HL-60/S4 (cell line): Measurements from ENCODE around the gene HAUS3.

Experiments used
- in situ Hi-C: fragments of 300-500 bp; cut with MboI; formaldehyde crosslinking; loops from 2 replicates; pipeline ENCODE4 v1.14.3; 2022; ENCODE audit warnings: low sequenced_read_pairs

HAUS3 gene

DNA sequence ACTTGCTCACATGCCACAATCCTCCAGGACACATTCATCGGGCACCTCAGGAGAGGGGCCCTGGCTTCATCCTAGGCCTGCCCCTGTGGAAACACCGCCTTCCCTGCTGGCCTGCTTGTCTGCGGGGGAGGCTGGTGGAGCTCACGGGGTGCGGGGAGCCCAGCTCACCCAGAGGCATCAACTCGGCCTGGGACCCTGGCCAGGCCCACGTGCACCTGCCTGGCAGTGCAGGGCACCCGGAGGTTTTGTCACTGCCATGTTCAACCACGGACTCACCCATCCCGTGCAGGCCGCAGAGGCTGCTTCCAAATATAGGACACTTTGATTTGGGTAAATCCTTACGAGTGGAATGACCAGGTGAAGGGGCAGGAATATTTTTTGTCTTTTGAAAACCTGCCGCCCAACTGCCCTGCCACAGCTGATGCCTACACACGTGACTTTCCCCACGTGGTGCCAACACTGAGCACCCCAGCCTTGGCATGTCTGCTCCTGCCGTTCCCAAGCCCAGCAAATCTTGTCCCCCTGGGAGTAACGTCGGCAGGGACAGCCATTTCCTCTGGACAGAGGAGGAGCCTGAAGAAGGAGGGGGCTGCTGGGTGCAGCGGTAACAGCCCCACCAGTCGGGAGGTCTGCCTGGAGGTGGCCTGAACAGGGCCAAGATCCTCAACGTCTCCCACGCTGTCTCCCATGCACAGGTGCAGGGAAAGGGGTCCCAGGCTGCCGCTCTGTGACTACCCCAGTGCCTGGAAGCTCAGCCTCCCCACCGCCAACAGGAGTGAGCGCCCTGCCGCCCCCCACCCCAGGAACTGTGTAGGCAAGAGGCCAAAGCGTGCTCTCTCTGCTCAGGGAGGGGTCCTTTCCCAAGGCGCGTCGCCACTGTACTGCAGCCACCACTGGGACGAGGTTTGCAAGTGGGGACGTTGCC is 11.5 kb upstream of the HAUS3 start:
- in situ Hi-C loops: no loop called here

DNA sequence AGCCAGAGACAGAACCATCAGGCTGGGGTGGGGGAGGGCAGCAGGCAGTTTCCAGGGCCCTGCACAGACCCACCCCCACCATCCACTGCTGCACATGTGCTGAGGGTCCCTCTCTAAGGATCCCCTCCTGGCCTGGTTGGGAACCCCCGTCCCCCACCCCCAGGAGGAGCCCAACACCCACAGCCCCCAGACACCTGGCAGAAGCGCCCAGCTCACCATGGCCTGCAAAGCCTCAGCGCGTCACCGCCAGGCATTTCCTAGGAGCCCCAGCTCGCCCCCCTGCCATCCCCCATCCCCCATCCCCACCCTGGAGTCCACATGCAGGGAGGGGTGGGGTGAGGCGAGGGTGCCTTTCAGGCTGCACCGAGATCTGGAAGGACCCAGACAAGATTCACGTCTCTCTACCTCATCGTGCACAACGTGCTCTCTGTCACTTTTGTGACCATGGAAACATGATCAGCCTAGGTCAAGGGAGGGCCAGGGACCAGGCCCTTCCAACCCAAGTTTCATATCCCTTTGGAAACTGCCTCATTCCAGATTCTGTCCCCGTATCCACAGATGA is 10.7 kb upstream of the HAUS3 start:
- in situ Hi-C loops: no loop called here

DNA sequence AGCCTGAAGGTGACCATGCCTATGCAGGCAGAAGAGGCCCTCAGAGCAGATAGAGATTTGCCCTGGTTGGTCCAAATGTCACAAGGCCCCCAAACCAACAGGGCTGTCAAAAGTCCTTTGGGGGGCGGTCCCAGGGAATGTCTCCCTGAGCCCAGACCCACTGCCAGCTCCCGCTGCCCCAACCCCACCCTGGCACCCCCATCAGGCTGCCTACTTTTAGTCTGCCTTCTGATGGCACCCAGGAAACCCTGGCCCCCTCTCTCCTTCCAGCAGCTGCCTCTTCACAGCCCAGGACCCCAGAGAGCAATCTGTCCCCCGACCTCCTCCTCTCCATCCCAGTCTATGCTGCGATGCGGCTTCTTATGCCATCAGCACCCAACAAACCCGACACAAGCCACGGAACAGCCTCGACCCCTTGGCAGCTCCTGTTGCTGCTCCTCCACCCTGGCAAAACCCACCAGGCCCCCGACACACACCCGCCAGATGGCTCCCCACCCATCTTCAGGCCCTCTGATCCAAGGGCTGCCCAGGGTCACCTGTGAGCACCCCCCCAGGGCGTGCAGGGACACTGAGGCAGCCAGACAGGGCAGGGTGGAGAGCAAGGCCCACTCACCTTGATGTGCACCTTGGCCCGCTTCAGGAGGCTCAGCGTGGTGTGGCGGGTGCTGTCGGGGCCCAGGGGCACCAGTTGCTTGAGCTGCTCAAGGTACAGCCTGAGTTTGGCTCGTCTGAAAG is 10.0 kb upstream of the HAUS3 start:
- in situ Hi-C loops: no loop called here

DNA sequence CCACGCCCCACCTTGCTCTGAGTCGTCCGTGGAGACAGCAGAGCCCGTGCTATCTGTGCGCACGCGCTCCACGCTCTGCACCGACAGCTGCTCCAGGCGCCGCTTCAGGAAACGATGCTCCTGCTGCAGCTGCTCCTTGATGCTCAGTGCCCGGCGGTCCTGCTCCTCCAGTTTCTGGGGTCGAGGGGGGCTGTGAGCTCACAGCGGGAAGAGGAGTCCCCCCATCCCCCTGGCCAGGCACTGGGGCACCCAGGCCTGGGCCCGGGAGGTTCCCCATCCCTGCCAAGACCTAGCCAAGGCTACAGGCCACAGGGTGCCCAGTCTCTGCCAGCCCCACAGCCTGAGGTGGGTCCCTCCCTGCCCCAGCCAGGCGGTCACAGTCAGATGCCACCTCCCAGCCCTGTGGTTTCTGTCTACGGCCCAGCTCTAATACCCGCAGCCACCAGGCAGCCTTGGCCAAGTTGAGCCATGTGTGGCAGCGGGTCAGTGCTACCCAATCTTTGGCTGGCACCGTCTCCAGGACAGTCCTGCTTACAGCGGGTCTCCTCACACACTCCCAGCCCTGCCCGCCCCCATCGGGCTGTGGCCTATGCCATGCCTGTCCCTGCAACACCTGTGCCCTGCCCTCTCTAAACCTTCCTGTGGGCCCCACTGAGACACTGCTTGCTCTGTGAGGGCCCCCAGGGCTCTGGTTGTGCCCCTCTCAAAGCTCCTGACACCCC is 9.3 kb upstream of the HAUS3 start:
- in situ Hi-C loops: no loop called here

DNA sequence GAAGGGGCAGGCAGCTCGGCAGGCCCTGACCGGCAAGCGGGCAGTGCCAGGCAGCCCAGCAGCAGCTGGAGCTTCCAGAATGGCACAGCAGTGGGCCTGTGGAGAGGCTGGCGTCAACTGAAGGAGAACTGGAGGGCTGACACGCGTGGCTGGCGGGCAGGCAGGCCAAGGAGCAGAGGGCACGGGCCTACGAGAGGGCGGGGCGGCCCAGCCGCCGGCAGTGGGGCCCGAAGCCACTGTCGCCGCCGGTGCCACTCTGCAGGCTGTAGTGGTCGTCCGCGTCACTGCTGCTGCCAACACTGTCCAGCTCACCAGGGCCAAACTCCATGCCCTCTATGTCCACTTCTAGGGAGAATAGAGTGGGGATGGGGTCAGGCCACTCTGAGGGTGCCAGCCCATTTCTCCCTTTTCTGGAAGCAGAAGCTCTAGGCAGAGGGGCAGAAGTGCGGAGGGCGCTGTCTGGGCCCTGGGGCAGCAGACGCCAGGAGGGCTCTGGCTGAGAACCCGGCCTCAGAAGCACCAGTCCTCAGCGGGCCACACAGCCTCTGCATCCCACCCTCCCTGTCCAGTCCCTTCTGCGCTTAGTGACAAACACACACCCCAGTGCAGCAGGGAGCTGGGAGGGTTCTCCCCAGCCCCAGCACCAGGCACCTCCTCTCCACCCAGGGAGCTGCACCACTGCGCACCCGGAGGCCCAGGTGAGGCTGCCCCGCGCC is 8.6 kb upstream of the HAUS3 start:
- in situ Hi-C loops: no loop called here

DNA sequence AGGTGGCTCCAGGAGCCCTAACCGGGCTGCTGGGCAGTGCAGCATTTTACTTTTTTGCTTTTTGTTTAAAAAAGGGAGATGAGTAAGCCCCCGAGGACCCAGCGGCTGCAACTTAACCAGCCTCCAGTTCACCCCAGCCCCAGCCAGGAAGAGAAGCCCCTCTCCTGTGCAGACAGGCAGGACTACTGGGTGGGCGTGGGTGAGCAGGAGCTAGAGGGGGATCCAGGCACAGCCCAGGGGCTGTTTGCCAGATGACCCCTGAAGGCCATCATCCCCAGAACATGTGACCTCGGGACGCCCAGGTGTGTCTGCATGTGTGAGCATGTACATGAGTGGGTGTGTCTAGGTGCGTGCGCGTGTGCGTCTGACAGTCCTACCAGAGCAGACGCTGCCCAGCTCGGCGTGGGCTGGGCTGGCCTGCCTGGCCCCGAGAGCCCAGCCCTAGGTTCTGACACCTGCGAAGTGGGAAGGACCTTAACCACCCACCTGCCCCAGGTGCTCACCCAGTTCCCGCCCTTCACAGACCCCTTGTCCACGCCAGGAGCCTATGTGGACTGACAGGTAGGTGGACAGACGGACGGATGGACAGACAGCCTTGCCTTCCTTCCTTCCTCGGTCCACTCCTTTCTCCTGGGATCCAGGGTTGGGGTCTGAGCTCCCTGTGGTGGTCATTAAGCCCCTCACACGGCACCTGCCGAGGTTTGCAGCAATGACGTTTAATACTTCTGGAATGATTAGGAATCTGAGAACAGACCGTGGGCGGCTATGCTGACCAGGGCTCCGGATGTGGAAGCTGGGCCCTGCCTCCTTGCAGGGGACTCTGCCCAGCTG is 7.8 kb upstream of the HAUS3 start:
- in situ Hi-C loops: no loop called here

DNA sequence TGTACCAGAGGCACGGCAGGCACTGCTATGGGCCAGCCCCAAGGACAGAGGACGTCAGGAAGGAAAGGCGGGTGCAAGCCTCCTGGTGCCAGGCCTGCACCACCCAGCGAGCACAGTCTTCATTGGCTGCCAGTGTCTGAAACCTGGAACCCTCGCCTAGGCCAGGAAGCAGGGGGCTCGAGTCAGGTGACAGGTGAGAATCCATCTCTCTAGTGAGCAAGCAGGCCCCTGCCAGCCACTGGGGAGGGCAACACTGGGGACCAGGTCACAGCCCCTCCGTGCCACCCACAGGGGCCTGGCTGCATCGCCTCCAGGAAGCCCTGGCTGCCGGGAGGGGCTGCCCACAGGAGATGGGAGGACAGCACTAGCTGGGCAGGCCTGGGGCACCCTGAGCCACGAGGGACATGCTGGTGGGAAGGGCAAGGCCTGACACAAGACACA is 6.9 kb upstream of the HAUS3 start:
- in situ Hi-C loops: no loop called here

DNA sequence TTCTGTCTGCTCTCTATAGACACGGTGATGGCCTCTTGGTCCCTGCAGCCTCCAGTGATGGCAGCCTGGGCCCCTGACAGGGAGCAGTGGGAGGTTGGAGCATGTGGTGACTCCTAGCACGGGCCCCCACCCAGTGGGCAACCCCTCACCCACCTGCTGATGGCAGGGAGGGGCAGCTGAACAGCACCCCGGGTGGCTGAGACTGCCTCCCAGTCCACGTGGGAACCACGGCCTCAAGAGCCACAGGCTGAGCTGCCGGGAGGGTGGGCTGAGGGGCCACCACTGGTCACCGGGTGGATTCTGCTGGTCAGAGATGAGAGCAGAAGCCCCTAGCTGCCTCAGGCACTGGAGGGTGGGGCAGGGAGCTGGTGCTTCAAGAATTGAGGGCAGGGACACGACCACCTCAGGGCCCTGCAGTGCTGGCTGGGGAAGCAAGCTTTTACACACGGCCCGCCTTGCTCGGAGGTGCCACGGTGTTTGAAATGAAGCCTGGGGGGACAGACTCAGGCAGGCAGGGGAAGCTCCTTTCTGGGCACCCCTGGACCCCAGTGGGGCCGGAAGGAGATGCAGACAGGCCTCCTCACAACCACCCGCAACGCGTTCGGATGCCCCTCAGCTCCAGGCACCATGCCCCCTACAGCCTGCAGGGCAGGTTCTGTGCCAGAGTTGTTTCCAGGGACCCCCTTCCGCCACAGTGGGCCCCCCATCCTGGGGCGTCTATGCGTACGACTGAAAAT is 6.3 kb upstream of the HAUS3 start:
- in situ Hi-C loops: no loop called here

DNA sequence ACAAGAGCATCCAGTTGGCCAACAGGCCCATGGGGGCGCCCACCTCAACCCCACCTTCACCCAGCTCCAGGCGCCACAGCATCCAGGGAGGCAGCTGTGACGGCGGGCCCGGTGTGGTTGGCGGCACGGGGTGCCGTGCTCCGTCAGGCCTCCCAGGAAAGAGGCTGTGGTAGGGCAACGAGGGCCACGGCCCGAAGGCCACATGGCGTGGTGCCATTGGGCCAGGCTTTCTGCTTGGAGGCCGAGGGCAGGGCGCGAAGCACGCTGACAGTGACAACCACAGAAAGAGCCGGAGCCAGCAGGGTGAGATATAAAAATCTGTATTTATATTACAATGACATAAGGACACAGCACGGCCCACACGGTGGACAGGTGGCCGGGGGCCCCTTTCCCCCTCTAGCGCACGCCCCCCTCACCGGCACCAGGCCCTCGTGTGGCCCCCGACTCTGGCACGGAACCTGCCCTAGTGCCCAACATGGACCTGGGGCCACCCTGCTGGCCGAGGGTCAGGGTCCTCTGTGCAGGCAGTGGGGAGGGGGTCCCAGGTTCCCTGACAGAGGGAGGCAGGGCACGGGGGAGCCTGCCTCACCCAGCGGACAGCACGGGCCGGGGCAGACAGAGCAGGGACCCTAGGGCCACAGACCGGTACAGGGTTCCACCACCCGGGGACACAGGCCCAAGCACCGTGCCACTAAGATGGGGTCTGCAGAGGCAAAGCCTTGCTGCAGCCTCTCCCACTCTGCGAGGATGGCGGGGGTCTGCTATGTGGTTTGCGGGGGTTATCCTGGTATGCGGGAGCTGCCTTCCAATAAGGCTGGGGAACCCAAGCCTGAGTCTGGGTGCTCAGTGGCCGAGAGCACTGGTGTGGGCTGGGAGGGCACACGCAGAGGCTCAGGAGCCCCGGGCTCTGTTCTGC is 5.5 kb upstream of the HAUS3 start:
- in situ Hi-C loops: no loop called here

DNA sequence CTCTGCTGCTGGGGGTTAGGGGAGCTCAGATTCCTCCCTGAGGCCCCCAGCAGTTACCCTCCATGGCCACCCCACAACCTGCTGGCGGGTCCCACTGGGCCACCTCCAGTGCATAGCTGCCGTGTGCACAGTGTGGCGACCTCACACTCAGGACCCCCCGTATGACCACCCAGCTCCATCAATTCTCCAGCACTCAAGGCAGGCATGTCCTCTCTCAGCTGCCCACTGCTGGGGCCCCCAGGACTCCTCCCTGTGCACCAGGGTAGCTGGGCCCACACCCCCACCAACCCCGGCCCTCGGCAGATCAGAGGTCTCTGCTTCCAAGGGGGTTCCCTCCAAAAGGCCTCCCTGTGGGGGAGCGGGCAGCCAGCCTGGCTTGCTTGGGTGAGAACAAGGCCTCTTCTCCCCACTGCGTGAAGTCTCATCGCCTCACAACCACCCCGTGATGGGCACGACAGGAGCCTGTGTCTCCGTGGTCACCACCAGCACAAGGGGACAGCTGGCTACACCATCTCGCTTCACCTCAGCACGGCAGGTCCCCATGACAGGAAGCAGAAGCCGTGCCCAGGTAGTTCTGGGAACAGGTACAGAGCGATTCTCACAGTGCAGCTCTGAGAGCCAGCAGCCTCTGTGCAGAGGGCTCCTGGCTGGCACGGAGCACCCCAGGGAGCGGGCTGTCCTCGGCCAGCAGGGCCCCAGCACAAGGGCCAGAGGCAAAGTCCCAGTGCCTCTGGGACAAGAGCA is 4.6 kb upstream of the HAUS3 start:
- in situ Hi-C loops: no loop called here

DNA sequence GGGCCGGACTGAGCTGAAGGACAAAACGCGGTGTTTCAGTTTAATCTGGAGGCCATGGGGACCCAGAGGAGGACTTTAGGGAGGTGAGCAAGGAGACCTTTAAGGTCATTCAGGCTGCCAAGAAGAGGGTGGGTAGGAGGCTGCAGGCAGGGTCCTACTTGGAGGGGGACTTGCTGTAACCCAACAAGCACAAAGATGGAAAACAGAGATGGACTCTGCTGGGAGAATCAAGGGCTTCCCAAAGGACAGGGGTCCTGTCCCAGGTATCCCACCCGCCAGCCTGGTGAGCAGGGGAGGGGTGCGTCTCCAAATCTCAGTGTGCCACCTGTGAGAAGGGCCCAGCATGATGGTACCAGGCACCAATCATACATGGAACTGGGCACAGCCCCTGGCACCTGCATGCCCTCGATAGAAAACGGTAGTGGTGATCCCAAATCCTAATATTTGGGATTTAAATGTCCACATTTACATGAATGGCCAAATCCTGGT is 3.9 kb upstream of the HAUS3 start:
- in situ Hi-C loops: no loop called here

DNA sequence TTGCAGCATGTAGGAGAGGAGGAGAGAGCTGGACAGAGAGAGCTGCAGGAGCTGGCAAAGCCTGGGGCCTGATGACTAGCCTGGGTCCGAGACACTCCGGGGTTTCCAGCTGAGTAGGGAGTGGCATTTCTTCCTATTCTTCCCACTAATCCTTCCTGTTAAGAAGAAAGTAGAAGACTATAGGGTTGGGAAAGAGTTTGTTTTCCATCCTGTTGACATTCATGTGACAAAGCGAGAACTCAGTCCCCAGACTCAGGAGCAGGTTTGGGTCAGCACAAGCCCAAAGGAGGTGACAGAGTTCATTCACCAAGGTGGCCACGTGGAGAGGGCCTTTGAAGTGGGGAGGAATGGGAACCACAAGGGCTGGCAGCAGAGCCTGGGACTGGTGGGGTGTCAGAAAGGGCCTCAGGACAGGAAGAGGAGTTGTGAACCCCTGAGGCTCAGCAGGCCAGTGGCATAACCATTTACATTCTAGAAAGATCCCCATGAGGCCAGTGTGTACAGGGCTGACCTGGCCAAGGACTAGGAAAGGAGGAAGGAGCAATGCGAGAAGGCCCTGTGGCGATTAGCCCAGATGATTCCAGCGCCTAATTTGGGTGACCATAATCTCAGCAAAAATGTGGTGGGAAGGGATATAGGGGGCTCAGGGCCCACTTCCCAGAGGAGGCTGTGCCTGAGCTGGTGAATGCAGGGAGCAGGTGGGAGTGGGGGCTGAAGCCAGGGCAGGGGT is 3.3 kb upstream of the HAUS3 start:
- in situ Hi-C loops: no loop called here

DNA sequence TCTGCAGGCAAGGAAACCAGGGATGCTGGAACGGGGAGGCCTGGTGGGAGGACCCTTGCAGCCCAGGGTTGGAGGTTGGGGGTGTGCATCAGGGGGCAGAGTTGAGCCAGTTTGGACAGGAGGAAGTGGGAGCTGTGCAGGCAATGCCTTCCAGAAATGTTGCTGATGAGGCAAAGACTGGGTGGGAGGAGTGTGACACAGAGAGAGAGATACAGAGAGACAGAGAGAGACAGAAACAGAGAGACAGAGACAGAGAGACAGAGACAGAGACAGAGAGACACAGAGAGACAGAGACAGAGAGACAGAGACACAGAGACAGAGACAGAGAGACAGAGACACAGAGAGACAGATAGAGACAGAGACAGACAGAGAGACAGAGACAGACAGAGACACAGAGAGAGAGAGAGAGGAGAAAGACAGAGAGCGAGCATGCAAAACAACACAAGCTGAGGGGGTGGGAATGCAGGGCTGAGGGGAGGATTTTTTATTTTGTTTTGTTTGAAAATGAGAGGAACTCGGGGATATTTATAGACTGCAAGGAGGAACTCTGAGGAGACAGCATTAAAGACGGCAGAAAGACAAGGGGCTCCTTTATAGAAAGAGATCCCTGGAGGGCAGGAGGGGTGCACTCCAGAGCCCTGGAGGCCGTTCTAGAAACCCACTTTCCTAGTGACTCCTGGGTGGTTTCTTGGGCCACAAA is 1.9 kb upstream of the HAUS3 start:
- in situ Hi-C loops: no loop called here

DNA sequence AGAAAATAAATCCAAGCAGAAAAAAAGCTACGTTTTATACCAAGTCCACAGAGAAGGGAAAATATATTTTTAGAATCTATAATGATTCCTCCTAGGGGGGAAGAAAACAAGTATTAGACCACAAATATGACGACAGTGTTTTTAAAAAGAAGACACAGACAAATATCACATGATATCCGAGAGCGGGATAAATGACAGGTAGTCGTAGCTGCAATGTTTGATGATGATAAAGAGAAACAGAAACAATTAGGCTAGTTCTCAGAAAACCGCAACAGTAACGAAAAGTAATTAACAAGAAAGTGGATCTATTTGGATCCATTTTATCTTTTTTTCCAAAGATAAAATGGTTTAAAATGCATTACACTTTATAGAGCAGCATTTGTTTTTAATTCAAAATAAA is 918 bp downstream of the HAUS3 start:
- in situ Hi-C loops: no loop called here

DNA sequence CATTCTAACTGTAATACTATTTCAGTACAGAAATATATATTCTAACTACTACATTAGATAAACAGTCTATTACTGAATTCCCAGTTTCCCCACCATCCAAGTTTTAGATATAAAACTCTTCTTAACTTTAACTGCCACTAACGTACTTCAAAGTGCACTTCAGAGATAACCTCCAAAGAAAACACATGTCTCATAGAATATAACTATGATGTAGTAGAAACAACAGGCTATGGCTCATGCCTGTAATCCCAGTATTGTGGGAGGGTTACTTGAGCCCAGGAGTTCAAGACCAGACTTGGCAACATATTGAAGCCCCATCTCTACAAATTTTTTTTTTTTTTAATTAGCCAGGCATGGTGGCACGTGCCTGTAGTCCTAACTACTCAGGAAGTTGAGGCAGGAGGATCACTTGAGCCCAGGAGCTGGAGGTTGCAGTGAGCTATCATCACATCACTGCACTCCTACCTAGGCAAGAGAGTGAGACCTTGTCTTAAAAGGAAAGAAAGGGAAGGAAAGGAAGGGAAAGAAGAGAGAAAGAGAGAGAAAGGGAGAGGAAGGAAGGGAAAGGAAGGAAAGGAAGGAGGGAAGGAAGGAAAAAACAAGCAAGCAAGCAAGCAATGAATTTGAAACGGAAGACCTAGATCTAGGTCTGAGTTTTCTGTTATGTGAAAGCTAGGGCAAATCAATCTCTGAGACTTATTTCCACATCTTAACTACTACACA is 4.8 kb downstream of the HAUS3 start:
- in situ Hi-C loops: no loop called here
